Measurements from ENCODE around the gene GMPR. TPM values are rescaled to one million over a fixed set of nuclear protein-coding genes. Genes with fewer than 3 reads are reported as not detected.

The GMPR gene
- total RNA-seq (2014; rRNA removed; shearing (Covaris generic)): 0.49 TPM in 1 of 2 replicates, not detected in the other

DNA sequence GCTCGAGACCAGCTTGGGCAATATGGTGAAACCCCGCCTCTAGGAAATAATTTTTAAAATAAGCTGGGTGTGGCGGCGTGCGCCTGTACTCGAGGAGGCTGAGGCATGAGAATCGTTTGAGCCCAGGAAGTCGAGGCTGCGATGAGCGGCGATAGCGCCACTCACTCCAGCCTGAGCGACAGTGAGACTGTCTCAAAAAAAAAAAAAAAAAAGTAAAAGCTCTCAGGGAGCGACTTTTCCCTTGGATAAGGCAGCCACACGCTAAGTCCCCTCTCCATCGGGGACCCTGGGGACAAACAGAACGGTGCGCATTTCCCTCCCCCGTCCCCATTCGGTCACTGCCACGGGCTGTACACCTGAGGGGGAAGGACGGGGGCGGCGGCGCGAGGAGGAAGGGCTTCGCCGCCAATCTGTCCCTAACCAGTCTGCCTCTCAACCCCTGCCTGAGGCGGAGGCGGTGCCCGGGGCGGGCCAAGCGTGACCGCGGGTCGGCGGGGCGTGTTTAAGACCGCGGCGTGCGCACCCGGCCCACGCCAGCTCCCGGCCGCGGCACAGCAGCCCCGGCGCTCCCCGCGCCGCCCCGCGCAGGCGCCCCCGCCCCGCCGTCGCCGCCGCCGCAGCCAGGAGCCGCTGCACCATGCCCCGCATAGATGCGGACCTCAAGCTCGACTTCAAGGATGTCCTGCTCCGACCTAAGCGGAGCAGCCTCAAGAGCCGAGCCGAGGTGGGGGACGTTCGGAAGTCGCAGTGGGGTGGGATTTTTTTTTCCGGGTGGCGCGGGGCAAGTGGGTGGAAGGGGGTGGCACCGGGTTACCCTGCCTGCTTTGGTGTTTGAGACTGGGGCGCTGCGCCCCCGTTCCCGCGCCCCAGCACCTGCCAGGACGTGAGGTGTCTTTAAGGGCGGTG, at the start of gene GMPR:
TSS of gene GMPR (plus strand) at position 531 of the 906 bp plus-strand sequence. CDS start at position 638, 107 bp downstream.

Small RNA genes within 50 kb of the gene (small RNA-seq; reads per million reads assigned to genes)
- gene RF00019: not detected
- gene RNU6-1114P: not detected

Other genes starting within 250 kb of the GMPR start
- gene MYLIP, start 109.5 kb upstream of the GMPR start, total RNA-seq (2014; rRNA removed; shearing (Covaris generic)): 28.4 and 31.5 TPM in 2 replicates